NCI-H2171 (cell line): ENCODE measurements around the gene SCAP.
A peak's percentile ranks its signal among the peaks of the same experiment; 100 is the strongest.
"Not testable (repeated sequence)": the region's sequence is repeated elsewhere in the genome, so short reads cannot be mapped to it uniquely, and the experiment has no call there.

Experiments used
- DNase-seq: peaks from one replicate; lab custom pipeline; 2025; lab: John Stamatoyannopoulos, UW

SCAP gene

GRCh38 chr3:47475570-47476329 is at the start of gene SCAP:
TSS of gene SCAP (minus strand) at chr3:47475941. CDS start at chr3:47442993, 32,948 bp downstream.
- DNase-seq, result peak; percentile 75

DNA sequence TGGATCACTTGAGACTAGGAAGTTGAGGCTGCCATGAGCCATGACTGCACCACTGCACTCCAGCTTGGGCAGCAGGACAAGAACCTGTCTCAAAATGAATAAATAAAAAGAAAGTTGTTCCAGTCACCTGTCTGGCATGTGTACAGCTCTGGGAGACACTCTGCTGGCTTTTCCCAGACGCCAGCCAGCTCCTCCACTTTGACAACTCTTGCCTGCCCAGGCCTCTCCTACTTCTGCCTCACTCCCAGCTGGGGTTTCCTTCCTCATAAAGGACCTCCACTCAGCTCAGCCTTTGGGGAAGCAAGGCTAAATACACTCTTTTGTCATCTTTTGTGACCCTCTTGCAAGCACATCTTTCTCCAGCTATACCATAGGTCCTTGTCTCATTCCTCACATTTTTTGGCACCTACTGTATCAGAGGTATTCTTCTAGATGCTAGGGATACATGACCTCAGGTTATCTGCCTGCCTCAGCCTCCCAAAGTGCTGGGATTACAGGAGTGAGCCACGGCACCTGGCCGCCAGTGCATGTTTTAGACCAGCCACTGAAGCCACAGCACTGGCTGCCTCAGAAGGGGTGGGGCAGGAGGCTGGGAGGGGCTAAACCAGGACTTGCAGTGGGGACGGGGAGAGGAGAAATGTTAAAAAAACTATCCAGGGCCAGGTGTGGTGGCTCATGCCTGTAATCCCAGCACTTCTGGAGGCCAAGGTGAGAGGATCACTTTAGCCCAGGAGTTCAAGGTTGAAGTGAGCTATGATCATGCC is 47.8 kb upstream of the SCAP start:
- DNase-seq, result no peak

DNA sequence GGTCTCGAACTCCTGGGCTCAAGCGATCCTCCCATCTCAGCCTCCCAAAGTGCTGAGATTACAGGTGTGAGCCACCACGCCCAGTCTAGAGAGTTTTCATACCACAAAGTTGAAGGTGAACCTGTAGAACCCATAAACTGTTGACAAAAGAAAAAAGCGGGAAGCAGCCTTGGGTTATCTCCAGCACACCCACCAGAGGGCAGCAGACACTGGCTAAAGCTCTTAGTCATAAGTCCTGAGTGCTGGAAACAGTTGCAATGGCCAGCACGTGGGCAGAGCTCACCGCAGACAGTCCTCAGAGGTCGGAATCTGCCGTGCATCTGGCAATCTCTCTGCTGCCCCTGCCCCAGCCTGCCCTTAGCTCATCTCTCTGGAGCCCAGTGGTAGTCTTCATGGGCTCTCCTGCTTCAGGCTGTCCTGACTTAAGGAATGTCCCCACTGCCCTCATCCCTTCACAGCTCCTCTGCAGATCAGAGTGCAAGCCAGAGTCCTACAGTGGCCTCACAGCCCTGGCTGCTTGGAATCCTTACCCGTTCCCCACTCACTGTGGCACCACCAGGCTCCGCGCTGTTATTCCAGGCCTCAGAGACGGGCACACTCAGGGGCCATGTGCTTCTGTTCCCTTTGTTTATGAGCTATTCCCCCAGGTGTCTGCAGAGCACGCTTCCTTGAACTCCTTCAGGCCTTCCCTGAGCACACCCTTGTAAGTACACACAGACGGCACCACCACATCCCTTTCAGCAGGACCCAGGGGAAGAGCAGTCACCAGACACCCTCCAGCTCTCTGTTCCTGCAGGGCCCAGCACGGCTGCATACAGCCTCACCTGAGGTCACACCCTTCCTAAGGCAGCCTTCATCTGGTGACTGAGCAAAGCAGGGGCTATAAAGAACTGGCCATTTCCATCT is 46.6 kb upstream of the SCAP start:
- peak; percentile 49 for DNase-seq

GRCh38 chr3:47520756-47521155 is 45.0 kb upstream of the SCAP start:
- DNase-seq, result no peak

DNA sequence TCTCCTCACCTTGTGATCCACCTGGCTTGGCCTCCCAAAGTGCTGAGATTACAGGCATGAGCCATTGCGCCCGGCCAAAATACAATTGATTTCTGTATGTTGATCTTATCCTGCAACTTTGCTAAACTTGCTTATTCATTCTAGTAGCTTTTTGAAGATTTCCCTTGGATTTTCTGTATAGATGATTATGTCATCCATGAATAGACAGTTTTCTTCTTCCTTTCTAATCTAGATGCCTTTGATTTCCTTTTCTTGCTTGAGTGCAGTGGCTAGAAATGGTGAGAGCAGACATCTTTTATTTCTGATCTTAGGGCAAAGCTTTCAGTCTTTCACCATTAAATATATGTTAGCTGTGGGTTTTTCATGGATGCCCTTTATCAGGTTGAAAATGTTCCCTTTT is 42.2 kb upstream of the SCAP start:
- DNase-seq, result no peak

- no peak for DNase-seq
Observed at GRCh38 chr3:47515864-47516319, 40.2 kb upstream of the SCAP start.

DNA sequence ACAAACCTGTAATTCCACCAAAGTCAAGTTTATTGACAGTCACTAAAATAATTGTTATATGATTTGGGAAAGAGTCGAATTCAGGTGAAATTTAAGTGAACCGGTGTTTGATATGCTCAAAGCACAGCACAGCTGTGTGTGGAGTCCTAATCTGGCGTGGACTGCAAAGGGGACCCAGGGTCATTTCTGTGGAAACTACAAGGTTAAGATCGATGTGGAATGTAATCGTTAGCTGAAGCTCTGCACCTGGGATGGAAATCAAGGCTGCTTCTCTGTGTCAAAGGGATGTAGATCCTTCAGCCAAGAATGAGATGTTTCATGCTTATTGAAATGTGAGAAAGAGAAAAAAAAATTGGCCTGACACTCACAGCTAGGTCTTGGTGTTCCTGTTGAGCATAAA is 39.4 kb upstream of the SCAP start:
- no peak for DNase-seq

- DNase-seq, result peak; percentile 83
Observed at GRCh38 chr3:47513125-47513929, 37.6 kb upstream of the SCAP start, which contains the start of gene ELP6. TSS of gene ELP6 (minus strand) at chr3:47513712. CDS start at chr3:47513590, 122 bp downstream.

GRCh38 chr3:47512416-47513124 is 36.8 kb upstream of the SCAP start:
- no peak for DNase-seq

GRCh38 chr3:47505267-47505666 is 29.5 kb upstream of the SCAP start:
- not testable (repeated sequence) for DNase-seq

- no peak for DNase-seq
Observed at GRCh38 chr3:47504113-47504512, 28.4 kb upstream of the SCAP start.

DNA sequence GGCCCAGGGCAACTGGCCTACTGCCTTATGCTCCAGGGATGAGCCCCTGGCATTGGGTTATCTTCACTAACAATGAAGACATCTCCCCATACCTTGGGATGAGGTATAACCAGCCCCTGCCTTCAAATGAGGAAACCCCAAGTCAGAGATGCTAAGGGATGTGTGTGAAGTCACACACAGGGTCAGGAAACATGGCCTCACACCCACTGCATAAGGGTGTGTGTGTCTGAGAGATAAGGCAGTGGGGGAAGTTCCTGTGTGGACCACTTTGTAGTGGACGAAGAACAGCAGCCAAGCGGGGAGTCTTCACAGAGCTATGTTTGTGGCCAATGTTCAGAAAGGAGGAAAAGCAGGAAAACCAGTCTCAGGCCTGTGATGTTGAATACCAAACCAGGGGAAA is 27.3 kb upstream of the SCAP start:
- no peak for DNase-seq

DNA sequence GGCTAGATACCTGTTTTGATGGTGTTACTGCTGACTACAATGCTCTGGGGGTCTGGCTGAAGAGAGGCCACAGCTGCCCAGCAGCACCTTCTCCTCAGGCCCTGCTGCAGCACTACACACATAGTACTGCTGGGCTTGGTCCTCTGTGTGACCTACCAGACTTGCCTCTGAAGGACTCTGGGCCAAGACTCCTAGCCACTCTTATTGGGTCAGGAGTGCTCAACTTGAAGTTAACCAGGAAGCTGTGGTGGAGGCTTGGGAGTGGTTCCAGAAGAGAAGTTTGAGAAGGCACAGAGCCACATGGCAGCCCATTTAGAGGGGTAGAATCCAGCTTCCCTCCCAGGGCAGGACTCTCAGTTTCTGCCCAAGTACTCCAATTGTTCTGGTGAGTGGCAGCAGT is 21.2 kb upstream of the SCAP start:
- no peak for DNase-seq

DNA sequence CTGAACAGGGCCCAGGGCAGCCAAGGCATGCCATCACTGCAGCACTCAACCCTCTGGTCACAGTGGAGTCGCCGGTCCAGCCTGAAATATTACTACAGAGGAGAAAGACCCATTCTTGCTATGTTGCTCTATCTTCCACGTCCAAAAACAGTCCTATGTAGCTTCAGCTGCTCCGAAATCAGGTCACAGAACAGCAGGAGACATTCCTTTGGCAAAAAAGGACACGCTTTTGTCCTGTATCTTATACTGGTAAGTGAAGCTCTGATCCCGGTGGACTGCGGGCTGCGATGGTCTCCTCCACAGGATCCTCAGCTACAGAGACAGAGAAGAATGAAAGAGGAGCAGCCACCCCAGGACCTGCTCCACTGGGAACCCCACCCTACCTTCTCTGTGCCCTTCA is 20.1 kb upstream of the SCAP start:
- no peak for DNase-seq

- DNase-seq, result no peak
Observed at GRCh38 chr3:47495111-47495510, 19.4 kb upstream of the SCAP start.

GRCh38 chr3:47491777-47492176 is 16.0 kb upstream of the SCAP start:
- no peak for DNase-seq

GRCh38 chr3:47491186-47491585 is 15.4 kb upstream of the SCAP start:
- no peak for DNase-seq

- no peak for DNase-seq
Observed at GRCh38 chr3:47487265-47487664, 11.5 kb upstream of the SCAP start.

DNA sequence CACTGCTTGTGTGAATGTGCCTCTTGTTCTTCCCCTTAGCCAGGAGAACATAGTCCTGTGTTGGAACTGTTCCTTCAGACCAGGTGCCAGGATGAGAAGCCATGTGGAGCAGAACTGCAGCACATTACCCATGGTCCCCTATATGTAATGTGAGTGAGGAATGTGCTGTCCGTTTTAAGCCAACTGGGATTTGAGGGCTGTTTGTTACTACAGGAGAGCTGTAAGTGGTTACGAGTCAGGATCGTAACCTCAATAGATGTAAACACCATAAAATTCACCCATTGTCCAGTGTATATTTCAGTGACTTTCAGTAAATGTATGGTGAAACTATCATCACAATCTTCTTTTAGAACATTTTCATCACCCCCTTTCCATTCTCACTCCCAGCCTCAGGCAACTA is 10.1 kb upstream of the SCAP start:
- DNase-seq, result no peak

DNA sequence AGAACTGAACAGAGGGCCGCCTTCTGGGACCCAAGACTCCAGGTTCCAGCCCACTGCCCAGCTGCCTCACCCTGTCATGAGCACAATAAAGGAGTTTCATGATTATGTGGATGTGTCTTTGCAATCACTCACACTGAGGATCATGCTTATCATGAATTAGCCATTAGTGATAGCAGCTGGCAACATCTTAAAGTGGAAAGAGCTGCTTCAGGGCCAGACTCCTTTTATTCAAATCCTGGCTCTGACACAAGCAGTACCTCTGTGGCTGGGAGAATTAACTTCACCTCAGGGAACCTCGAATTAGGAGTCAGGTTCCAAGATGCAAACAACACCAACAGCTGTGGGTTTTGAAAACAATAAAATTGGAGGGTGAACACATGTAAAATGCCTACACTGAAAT is 6.6 kb upstream of the SCAP start:
- no peak for DNase-seq

DNA sequence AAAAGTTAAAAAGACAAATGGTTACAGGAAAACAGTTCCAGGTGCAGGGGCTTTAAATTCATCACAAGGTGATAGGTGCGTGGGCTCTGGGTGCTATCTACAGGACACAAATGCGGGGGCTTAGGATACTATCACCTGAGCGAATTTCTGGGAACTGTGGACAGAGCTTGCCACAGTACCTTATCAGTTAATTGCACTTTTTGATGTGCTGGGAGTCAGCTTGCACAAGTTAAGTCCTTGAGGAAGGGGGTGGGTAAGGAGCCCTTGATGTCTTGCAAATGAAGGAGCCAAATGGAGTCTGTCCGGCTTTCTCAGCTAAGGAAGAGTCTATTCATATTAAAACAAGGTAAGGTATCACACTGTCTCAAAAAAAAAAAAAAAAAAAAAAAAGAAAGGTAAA is 6.0 kb upstream of the SCAP start:
- not testable (repeated sequence) for DNase-seq
